K562 (cell line): ENCODE data around the gene CDC45. TPM values are rescaled to one million over a fixed set of nuclear protein-coding genes. Genes with fewer than 3 reads are reported as not detected.

ENCODE experiments used
- ATAC-seq: fragments of 200-7000 bp; cut with Tn5 transposase; 3 replicates; pipeline ENCODE4 v1.9.1; 2020; ENCODE audit warnings: moderate library complexity
- BruUV-seq: library from RNA; stranded (reverse); fragments of 400-500 nt; replicated peaks from 2 replicates; lab custom pipeline; 2021; lab: Mats Ljungman, UMichigan
- CTCF ChIA-PET: fragments of 300-600 bp; formaldehyde crosslinking; extraction: SDS; loops from one replicate; lab custom pipeline; 2021; ENCODE audit warnings: low intra/inter-chr PET ratio; lab: Yijun Ruan, JAX
- POLR2A ChIA-PET: fragments of 300-600, 350-650 bp; sonication (Branson Sonifier 250); formaldehyde crosslinking; extraction: SDS; loops from one replicate; lab custom pipeline; 2021; ENCODE audit warnings: antibody characterized with exemption, inconsistent platforms; lab: Yijun Ruan, JAX
- DNase-seq, 4 experiments: peaks; one replicate each; pipeline versions ENCODE4 v3.0.0 to v3.0.0-alpha.2; 2011 to 2018; ENCODE audit warnings: low spot score in 3 of 4, mixed read lengths in 3 of 4; ENCODE audit errors: extremely low read depth in 1 of 4
- FAIRE-seq: peaks from 2 replicates; lab custom pipeline; 2011; peaks lifted over from hg19 to GRCh38; lab: Jason Lieb, UNC
- H2AFZ ChIP-seq: 2 replicates; pipeline ENCODE4 v1.6.0; 2011; ENCODE audit warnings: low read depth, low read length, control low read depth, inconsistent platforms
- H3K27ac ChIP-seq: fragments of 200-600 bp; 3 replicates; pipeline ENCODE4 v1.8.0; 2011; ENCODE audit warnings: low read depth, mild to moderate bottlenecking, control low read depth, inconsistent platforms, low read length, moderate library complexity, mixed read lengths; ENCODE audit errors: extremely low read depth
- H3K27me3 ChIP-seq, 2 experiments: fragments of 300-600 bp in 1 of 2; 2 replicates in 1 of 2; 3 replicates in 1 of 2; pipeline versions ENCODE4 v1.6.0 to v1.8.0; 2011; ENCODE audit warnings: inconsistent platforms in 2 of 2, low read length in 2 of 2, mild to moderate bottlenecking in 1 of 2, mixed read lengths in 1 of 2, moderate library complexity in 1 of 2; ENCODE audit not compliant: control insufficient read depth in 2 of 2, insufficient read depth in 2 of 2
- H3K36me3 ChIP-seq: fragments of 300-600 bp; 3 replicates; pipeline ENCODE4 v1.8.0; 2011; ENCODE audit warnings: mild to moderate bottlenecking, low read length, inconsistent platforms; ENCODE audit not compliant: control insufficient read depth, insufficient read depth
- H3K4me1 ChIP-seq, 2 experiments: fragments of 200-600 bp in 1 of 2; replicated peaks in 1 of 2; 2 replicates in 1 of 2; 3 replicates in 1 of 2; pipeline versions ENCODE4 v1.5.1 to v1.8.0; 2011; ENCODE audit warnings: inconsistent platforms in 2 of 2, low read length in 2 of 2, mild to moderate bottlenecking in 1 of 2, mixed read lengths in 1 of 2, moderate library complexity in 1 of 2; ENCODE audit not compliant: control insufficient read depth in 2 of 2, insufficient read depth in 2 of 2
- H3K4me2 ChIP-seq: 2 replicates; pipeline ENCODE4 v1.6.1; 2011; ENCODE audit warnings: low read length, control low read depth, inconsistent platforms, mixed read lengths; ENCODE audit not compliant: insufficient read depth
- H3K4me3 ChIP-seq: fragments of 200-600 bp; sonication (generic), shearing (Covaris generic); 2 replicates; pipeline ENCODE4 v1.5.1; 2016; ENCODE audit warnings: control low read depth, inconsistent platforms
- H3K79me2 ChIP-seq: fragments of 200-600 bp; 3 replicates; pipeline ENCODE4 v1.8.0; 2011; ENCODE audit warnings: low read length, inconsistent platforms; ENCODE audit not compliant: control insufficient read depth, insufficient read depth
- H3K9ac ChIP-seq, 2 experiments: 2 replicates each; pipeline versions ENCODE4 v1.6.0 to v1.6.1; 2011; ENCODE audit warnings: low read depth in 2 of 2, low read length in 2 of 2, control low read depth in 1 of 2, inconsistent platforms in 1 of 2, mild to moderate bottlenecking in 1 of 2, mixed read lengths in 1 of 2; ENCODE audit not compliant: insufficient read depth in 1 of 2
- H3K9me1 ChIP-seq: one replicate; pipeline ENCODE4 v1.6.0; 2011; ENCODE audit warnings: inconsistent platforms, mild to moderate bottlenecking, low read length, moderate library complexity; ENCODE audit not compliant: control insufficient read depth, insufficient read depth
- H3K9me3 ChIP-seq: replicated peaks from 2 replicates; pipeline ENCODE4 v1.5.1; 2011; ENCODE audit warnings: low read depth, low read length, inconsistent platforms; ENCODE audit not compliant: control insufficient read depth, insufficient read depth
- H4K20me1 ChIP-seq: replicated peaks from 2 replicates; pipeline ENCODE4 v1.6.1; 2011; ENCODE audit warnings: low read length, inconsistent platforms, mixed read lengths; ENCODE audit not compliant: control insufficient read depth, insufficient read depth
- ATF2 ChIP-seq: sonication (generic); formaldehyde crosslinking; IDR thresholded peaks from 2 replicates; pipeline ENCODE4 v1.8.1; 2022; ENCODE audit warnings: missing genetic modification reagents
- FIP1L1 ChIP-seq: fragments of 200-400 bp; formaldehyde crosslinking; IDR thresholded peaks from 2 replicates; pipeline ENCODE4 v1.6.1; 2018; ENCODE audit warnings: mild to moderate bottlenecking, low read depth, low read length; ENCODE audit not compliant: poor library complexity, severe bottlenecking
- MYNN ChIP-seq, 2 experiments: sonication (generic); formaldehyde crosslinking in 1 of 2; IDR thresholded peaks; 2 replicates each; pipeline versions ENCODE4 v1.5.0 to v1.6.1; 2016 to 2020; ENCODE audit warnings: antibody characterized with exemption in 1 of 2, missing genetic modification reagents in 1 of 2
- PHF8 ChIP-seq: fragments of 200-600 bp; sonication (generic); IDR thresholded peaks from 2 replicates; pipeline ENCODE4 v1.6.1; 2012; ENCODE audit warnings: mixed run types, mild to moderate bottlenecking, inconsistent platforms, low read length, moderate library complexity, borderline replicate concordance
- POLR2A ChIP-seq: fragments of 450-650 bp; conservative IDR thresholded peaks from 2 replicates; pipeline ENCODE4 v1.6.1; 2016
- SETDB1 ChIP-seq: IDR thresholded peaks from one replicate; pipeline ENCODE4 v1.6.1; 2012; ENCODE audit warnings: low read length, control low read depth, inconsistent platforms
- STAG1 ChIP-seq: sonication (generic); formaldehyde crosslinking; IDR thresholded peaks from 2 replicates; pipeline ENCODE4 v1.5.0; 2020; ENCODE audit warnings: missing genetic modification reagents, borderline replicate concordance
- TEAD4 ChIP-seq, 2 experiments: sonication (generic) in 1 of 2; formaldehyde crosslinking in 1 of 2; IDR thresholded peaks; 2 replicates each; pipeline versions ENCODE4 v1.6.1 to v1.8.0; 2012 to 2022; ENCODE audit warnings: borderline replicate concordance in 1 of 2, inconsistent platforms in 1 of 2, low read length in 1 of 2, mild to moderate bottlenecking in 1 of 2, missing genetic modification reagents in 1 of 2
- ZNF282 ChIP-seq: sonication (generic); formaldehyde crosslinking; IDR thresholded peaks from 2 replicates; pipeline ENCODE4 v1.8.1; 2023; ENCODE audit warnings: missing genetic modification reagents
- ZNF586 ChIP-seq: fragments of 450-650 bp; formaldehyde crosslinking; conservative IDR thresholded peaks from 2 replicates; pipeline ENCODE4 v1.4.0; 2020; ENCODE audit warnings: mild to moderate bottlenecking, moderate library complexity
- WGBS: fragments of 100-300 bp; shearing (Covaris generic); methylation state at CpG from one replicate; pipeline ENCODE4 v1.1.6; 2016; ENCODE audit warnings: low coverage, mixed read lengths; ENCODE audit not compliant: insufficient coverage; ENCODE audit errors: missing lambda C conversion rate; 5-methylcytosine and 5-hydroxymethylcytosine counted together
- in situ Hi-C: fragments of 300-500 bp; cut with MboI; formaldehyde crosslinking; loops from 4 replicates; pipeline ENCODE4 v1.15.0; 2018; ENCODE audit warnings: inconsistent platforms, mixed read lengths
- intact Hi-C: fragments of 100-400 bp; cut with micrococcal nuclease; formaldehyde crosslinking; loops from 2 replicates; pipeline ENCODE4 v1.14.2; 2022
- polyA plus RNA-seq, 8 experiments: library from polyadenylated mRNA; depleted of rRNA in 4 of 8; stranded (reverse) in 5 of 8; unstranded in 3 of 8; fragments of >200 nt; fragmentation: Nextera tagmentation in 2 of 8; fragmentation: Illumina TruSeq in 1 of 8; extraction: Ambion mirVana in 2 of 8; extraction: Trizol in 1 of 8; gene quantifications; 2 replicates each; pipeline versions ENCODE4 v1.2.1 to v1.2.3, GENCODE V29; 2011 to 2014; ENCODE audit warnings: inconsistent platforms in 1 of 8, missing spikeins in 1 of 8
- total RNA-seq, 7 experiments: library from RNA; depleted of rRNA in 6 of 7; stranded (reverse); fragments of >200 nt in 6 of 7; fragmentation: Illumina TruSeq in 2 of 7; extraction: Trizol in 2 of 7; gene quantifications; 2 replicates each; pipeline versions ENCODE4 v1.2.1 to v1.2.3, GENCODE V29; 2011 to 2021; ENCODE audit warnings: low replicate concordance in 1 of 7
- TF ChIP-seq, protein P1 (sequence below), 2 experiments: fragments of 450-650 bp in 1 of 2; sonication (generic) in 1 of 2; formaldehyde crosslinking in 1 of 2; IDR thresholded peaks in 1 of 2; conservative IDR thresholded peaks in 1 of 2; 2 replicates each; pipeline versions ENCODE4 v1.6.1 to v1.8.1; 2016 to 2023; ENCODE audit warnings: mild to moderate bottlenecking in 2 of 2, moderate library complexity in 2 of 2, inconsistent platforms in 1 of 2, missing genetic modification reagents in 1 of 2
- TF ChIP-seq, protein P2 (sequence below), 2 experiments: fragments of 200-800 bp in 1 of 2; sonication (Bioruptor generic) in 1 of 2; sonication (generic) in 1 of 2; formaldehyde crosslinking in 1 of 2; IDR thresholded peaks in 1 of 2; conservative IDR thresholded peaks in 1 of 2; 2 replicates each; pipeline versions ENCODE4 v1.5.0 to v1.6.1; 2016 to 2020; ENCODE audit warnings: missing compliant biosample characterization in 1 of 2, missing genetic modification characterization in 1 of 2, missing genetic modification reagents in 1 of 2

The CDC45 gene
- total and polyA plus RNA-seq, 9 of the 15 experiments (the other 6 are each of a cell fraction or from before 2014, with no cell fraction given), result 251 to 580 (median 410) TPM

DNA sequence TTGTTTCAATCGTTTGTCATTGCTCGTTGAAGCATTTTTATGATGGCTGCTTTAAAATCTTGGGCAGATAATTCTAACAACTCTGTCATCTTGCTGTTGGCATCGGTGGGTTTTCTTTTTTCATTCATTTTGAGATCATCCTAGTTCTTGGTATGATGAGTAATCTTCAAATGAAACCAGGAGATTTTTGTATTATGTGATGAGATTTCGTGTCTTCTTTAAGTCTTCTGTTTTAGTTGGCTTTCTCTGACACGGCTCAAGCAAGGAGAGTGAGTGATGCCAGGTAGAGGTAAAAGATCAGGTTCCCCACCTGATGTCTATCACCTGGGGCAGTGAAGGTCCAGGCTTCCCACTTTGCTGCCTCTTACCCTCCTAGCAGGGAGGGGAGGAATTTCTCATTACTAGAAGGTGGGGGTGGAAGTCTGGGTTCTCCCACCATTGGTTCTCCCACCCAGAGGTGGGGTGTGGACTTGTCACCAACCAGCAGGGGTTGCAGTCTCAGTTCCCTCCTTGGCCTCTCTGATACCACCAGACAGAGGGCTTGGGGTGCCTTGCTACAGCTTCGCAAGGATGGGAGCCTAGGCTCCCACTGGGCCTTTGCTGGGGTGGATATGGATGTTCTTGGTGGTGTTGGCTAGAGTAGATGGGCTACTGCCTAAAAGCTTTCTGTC is 12.9 kb downstream of the CDC45 start (continued):
- TF ChIP-seq MYNN (IDR thresholded peaks at IDR 0.05) (no peak), MYNN (CRISPR knock-in tag; IDR thresholded peaks at IDR 0.05) (0 out of 2 replicates have a peak, but pooled peaks have one; percentile 16)

- peaks cover 97% of the 10 kb centered on the region for H3K36me3 ChIP-seq
- no peak overlapping the region for H3K4me2 ChIP-seq
- DNase-seq, result no peak
- H3K9me3 ChIP-seq, result no peaks in the 10 kb centered on the region
- no TSS peak for BruUV-seq
- FAIRE-seq, result no peak
- ChIA-PET CTCF (no interaction called here), POLR2A (interaction anchor here (0.5 to 7.8 kb wide), 15 partner anchors 9 to 194 kb away, joined by 3 to 95 read pairs (median 4); partner anchors contain the start of genes CDC45 and UFD1)
- in situ Hi-C loops (no loop called here), intact Hi-C loops (no loop called here)
- H3K4me1 ChIP-seq, result no peaks in the 10 kb centered on the region; a peak in 2 of 5 replicates
- no peaks in the 10 kb centered on the region for H3K27me3 ChIP-seq
- no peaks in the 10 kb centered on the region for H3K9me1 ChIP-seq
- WGBS, result 95% methylated on average over 8 of the region's 8 CpGs
- no peak for ATAC-seq
- peak overlapping the region in 1 of 2 experiments; percentile 8; a peak in 1 of 4 replicates for H3K9ac ChIP-seq
- no peak overlapping the region for H3K27ac ChIP-seq
- no peak overlapping the region for H2AFZ ChIP-seq
- no peak overlapping the region for H3K4me3 ChIP-seq
- no peaks in the 10 kb centered on the region; the same call in 1 of the 2 replicates for H4K20me1 ChIP-seq
- H3K79me2 ChIP-seq, result peaks cover 18% of the 10 kb centered on the region
- TF ChIP-seq ATF2 (CRISPR knock-in tag), result peak; percentile 47; the same call in 1 of the 2 replicates
- TF ChIP-seq ZNF282, result 0 out of 2 replicates have a peak, but pooled peaks have one; percentile 35
- TF ChIP-seq, protein P1, sequence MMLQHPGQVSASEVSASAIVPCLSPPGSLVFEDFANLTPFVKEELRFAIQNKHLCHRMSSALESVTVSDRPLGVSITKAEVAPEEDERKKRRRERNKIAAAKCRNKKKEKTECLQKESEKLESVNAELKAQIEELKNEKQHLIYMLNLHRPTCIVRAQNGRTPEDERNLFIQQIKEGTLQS (IDR thresholded peaks at IDR 0.05), result no peak
- TF ChIP-seq, protein P1 (CRISPR knock-in tag; conservative IDR thresholded peaks at IDR 0.05), result no peak
- TF ChIP-seq PHF8, result 0 out of 2 replicates have a peak, but pooled peaks have one; percentile 6
- TF ChIP-seq, protein P2, sequence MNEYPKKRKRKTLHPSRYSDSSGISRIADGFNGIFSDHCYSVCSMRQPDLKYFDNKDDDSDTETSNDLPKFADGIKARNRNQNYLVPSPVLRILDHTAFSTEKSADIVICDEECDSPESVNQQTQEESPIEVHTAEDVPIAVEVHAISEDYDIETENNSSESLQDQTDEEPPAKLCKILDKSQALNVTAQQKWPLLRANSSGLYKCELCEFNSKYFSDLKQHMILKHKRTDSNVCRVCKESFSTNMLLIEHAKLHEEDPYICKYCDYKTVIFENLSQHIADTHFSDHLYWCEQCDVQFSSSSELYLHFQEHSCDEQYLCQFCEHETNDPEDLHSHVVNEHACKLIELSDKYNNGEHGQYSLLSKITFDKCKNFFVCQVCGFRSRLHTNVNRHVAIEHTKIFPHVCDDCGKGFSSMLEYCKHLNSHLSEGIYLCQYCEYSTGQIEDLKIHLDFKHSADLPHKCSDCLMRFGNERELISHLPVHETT (CRISPR knock-in tag; conservative IDR thresholded peaks at IDR 0.05 in 1 of 2, IDR thresholded peaks at IDR 0.05 in 1 of 2), result 0 out of 4 replicates have a peak, but pooled peaks of 1 of the 2 experiments have one; percentile 60
- TF ChIP-seq TEAD4 (IDR thresholded peaks at IDR 0.05; ENCODE audit: low read length), result no peak
- peak; percentile 64; the same call in 1 of the 2 replicates for TF ChIP-seq TEAD4 (CRISPR knock-in tag; IDR thresholded peaks at IDR 0.05; ENCODE audit: borderline replicate concordance)
- 0 out of 2 replicates have a peak, but pooled peaks have one; percentile 20 for TF ChIP-seq POLR2A
- TF ChIP-seq SETDB1, result peak; percentile 91
- TF ChIP-seq FIP1L1, result no peak
- TF ChIP-seq ZNF586 (CRISPR knock-in tag), result no peak
- peak; percentile 32; the same call in 1 of the 2 replicates for TF ChIP-seq STAG1
Measured at GRCh38 chr22:19494001-19494560, 14.4 kb downstream of the CDC45 start.
